ENCODE data around the gene DNAH14. TPM values are rescaled to one million over a fixed set of nuclear protein-coding genes. Genes with fewer than 3 reads are reported as not detected.
"Not testable (repeated sequence)": the region's sequence is repeated elsewhere in the genome, so short reads cannot be mapped to it uniquely, and the experiment has no call there.

DNAH14 gene
- total RNA-seq, 2 donors from 2014 or later, result 36.6 to 41.6 TPM

GRCh38 chr1:225159793-225160192, 230.3 kb downstream of the DNAH14 start:
- Histone ChIP-seq H3K27me3 (ENCODE audit: control insufficient read depth, insufficient read depth, low read length, poor library complexity, severe bottlenecking) (no peaks in the 10 kb centered on the region), H3K9me3 (ENCODE audit: control insufficient read depth, low read length) (peaks cover 4% of the 10 kb centered on the region), H3K36me3 (ENCODE audit: control insufficient read depth, insufficient read depth, low read length) (no peaks in the 10 kb centered on the region), H3K9ac (ENCODE audit: extremely low read depth, low read length, poor library complexity, severe bottlenecking) (no peak overlapping the region), H3K4me3 (ENCODE audit: low read length) (no peak overlapping the region), H3K27ac (ENCODE audit: low read depth, low read length) (no peak overlapping the region), H3K4me1 (ENCODE audit: control insufficient read depth, insufficient read depth, low read length) (no peaks in the 10 kb centered on the region)
- Mint-ChIP-seq H3K27ac (no peak overlapping the region), H3K27me3 (ENCODE audit: insufficient read depth) (no peaks in the 10 kb centered on the region), H3K36me3 (ENCODE audit: low read depth) (no peaks in the 10 kb centered on the region), H3K4me3 (no peak overlapping the region), H3K9me3 (no peaks in the 10 kb centered on the region), H3K4me1 (no peaks in the 10 kb centered on the region)
- no peak for DNase-seq
- TF ChIP-seq, protein P1, sequence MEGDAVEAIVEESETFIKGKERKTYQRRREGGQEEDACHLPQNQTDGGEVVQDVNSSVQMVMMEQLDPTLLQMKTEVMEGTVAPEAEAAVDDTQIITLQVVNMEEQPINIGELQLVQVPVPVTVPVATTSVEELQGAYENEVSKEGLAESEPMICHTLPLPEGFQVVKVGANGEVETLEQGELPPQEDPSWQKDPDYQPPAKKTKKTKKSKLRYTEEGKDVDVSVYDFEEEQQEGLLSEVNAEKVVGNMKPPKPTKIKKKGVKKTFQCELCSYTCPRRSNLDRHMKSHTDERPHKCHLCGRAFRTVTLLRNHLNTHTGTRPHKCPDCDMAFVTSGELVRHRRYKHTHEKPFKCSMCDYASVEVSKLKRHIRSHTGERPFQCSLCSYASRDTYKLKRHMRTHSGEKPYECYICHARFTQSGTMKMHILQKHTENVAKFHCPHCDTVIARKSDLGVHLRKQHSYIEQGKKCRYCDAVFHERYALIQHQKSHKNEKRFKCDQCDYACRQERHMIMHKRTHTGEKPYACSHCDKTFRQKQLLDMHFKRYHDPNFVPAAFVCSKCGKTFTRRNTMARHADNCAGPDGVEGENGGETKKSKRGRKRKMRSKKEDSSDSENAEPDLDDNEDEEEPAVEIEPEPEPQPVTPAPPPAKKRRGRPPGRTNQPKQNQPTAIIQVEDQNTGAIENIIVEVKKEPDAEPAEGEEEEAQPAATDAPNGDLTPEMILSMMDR (conservative IDR thresholded peaks at IDR 0.05), result no peak
- WGBS, 2 experiments (ENCODE audit: insufficient coverage in 1 of 2, insufficient read length in 1 of 2), result 82 to 100% methylated on average over 1 of the region's 1 CpG

- not testable (repeated sequence) for H3K4me1 ChIP-seq (ENCODE audit: control insufficient read depth, insufficient read depth, low read length); H3K4me1 Mint-ChIP-seq; H3K27ac ChIP-seq (ENCODE audit: low read depth, low read length); H3K27me3 Mint-ChIP-seq (ENCODE audit: insufficient read depth); H3K9ac ChIP-seq (ENCODE audit: extremely low read depth, low read length, poor library complexity, severe bottlenecking); H3K4me3 Mint-ChIP-seq; H3K36me3 Mint-ChIP-seq (ENCODE audit: low read depth); H3K27me3 ChIP-seq (ENCODE audit: control insufficient read depth, insufficient read depth, low read length, poor library complexity, severe bottlenecking); H3K36me3 ChIP-seq (ENCODE audit: control insufficient read depth, insufficient read depth, low read length); H3K4me3 ChIP-seq (ENCODE audit: low read length); H3K27ac Mint-ChIP-seq; DNase-seq
- H3K9me3 ChIP-seq (ENCODE audit: control insufficient read depth, low read length), result peaks cover 67% of the 10 kb centered on the region
- peaks cover 81% of the 10 kb centered on the region for H3K9me3 Mint-ChIP-seq
- WGBS, 2 experiments (ENCODE audit: insufficient coverage in 1 of 2, insufficient read length in 1 of 2), result 91 to 100% methylated on average over 3 of the region's 3 CpGs
These were observed 247.9 kb downstream of the DNAH14 start for GRCh38 chr1:225177409-225177808.

- H3K4me3 Mint-ChIP-seq, result no peak overlapping the region
- H3K27ac Mint-ChIP-seq, result no peak overlapping the region
- Histone ChIP-seq H3K9ac (ENCODE audit: extremely low read depth, low read length, poor library complexity, severe bottlenecking) (no peak overlapping the region), H3K36me3 (ENCODE audit: control insufficient read depth, insufficient read depth, low read length) (no peaks in the 10 kb centered on the region), H3K27me3 (ENCODE audit: control insufficient read depth, insufficient read depth, low read length, poor library complexity, severe bottlenecking) (no peaks in the 10 kb centered on the region), H3K4me1 (ENCODE audit: control insufficient read depth, insufficient read depth, low read length) (no peaks in the 10 kb centered on the region), H3K27ac (ENCODE audit: low read depth, low read length) (no peak overlapping the region), H3K4me3 (ENCODE audit: low read length) (no peak overlapping the region), H3K9me3 (ENCODE audit: control insufficient read depth, low read length) (peaks cover 63% of the 10 kb centered on the region)
- TF ChIP-seq, protein P1 (conservative IDR thresholded peaks at IDR 0.05), result no peak
- no peaks in the 10 kb centered on the region for H3K27me3 Mint-ChIP-seq (ENCODE audit: insufficient read depth)
- H3K9me3 Mint-ChIP-seq, result peaks cover 74% of the 10 kb centered on the region
- H3K36me3 Mint-ChIP-seq (ENCODE audit: low read depth), result peaks cover 10% of the 10 kb centered on the region
- no peaks in the 10 kb centered on the region for H3K4me1 Mint-ChIP-seq
- no peak for DNase-seq
These were observed 250.2 kb downstream of the DNAH14 start for GRCh38 chr1:225179686-225180085.

DNA sequence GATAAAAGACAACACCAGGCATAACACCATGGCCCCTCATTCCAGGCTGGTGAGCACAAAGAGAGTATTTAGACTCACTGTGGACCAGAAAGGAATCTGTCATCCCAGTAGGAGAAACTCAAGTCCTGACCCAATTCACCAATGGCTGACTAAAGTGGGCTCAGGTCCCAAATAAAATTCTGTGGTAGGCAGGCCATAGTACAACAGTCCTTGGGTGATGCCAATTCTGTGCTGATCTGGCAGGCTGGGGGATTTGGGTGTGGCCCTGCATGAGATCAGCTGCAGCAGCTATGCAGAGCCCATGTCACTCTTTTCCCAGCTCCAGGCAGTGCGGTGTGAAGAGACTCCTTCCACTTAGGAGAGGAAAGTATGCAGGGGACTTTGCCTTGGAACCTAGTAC, 253.2 kb downstream of the DNAH14 start:
- H3K27ac ChIP-seq (ENCODE audit: low read depth, low read length), result no peak overlapping the region

More for the DNA sequence above, 253.2 kb downstream of the DNAH14 start:
- H3K27me3 Mint-ChIP-seq (ENCODE audit: insufficient read depth), result no peaks in the 10 kb centered on the region
- no peak overlapping the region for H3K4me3 ChIP-seq (ENCODE audit: low read length)
- no peak overlapping the region for H3K9ac ChIP-seq (ENCODE audit: extremely low read depth, low read length, poor library complexity, severe bottlenecking)
- H3K9me3 Mint-ChIP-seq, result peaks cover 46% of the 10 kb centered on the region
- H3K36me3 Mint-ChIP-seq (ENCODE audit: low read depth), result peaks cover 4% of the 10 kb centered on the region
- DNase-seq, result no peak
- H3K4me3 Mint-ChIP-seq, result no peak overlapping the region
- H3K27ac Mint-ChIP-seq, result no peak overlapping the region
- 100% methylated on average over 1 of the region's 1 CpG; no CpG with 5 or more reads in 1 of the 2 experiments for WGBS, 2 experiments (ENCODE audit: insufficient coverage in 1 of 2, insufficient read length in 1 of 2)
- TF ChIP-seq, protein P1 (conservative IDR thresholded peaks at IDR 0.05), result no peak
- no peaks in the 10 kb centered on the region for H3K4me1 Mint-ChIP-seq
- no peaks in the 10 kb centered on the region for H3K36me3 ChIP-seq (ENCODE audit: control insufficient read depth, insufficient read depth, low read length)
- peaks cover 34% of the 10 kb centered on the region for H3K9me3 ChIP-seq (ENCODE audit: control insufficient read depth, low read length)
- no peaks in the 10 kb centered on the region for H3K27me3 ChIP-seq (ENCODE audit: control insufficient read depth, insufficient read depth, low read length, poor library complexity, severe bottlenecking)
- no peaks in the 10 kb centered on the region for H3K4me1 ChIP-seq (ENCODE audit: control insufficient read depth, insufficient read depth, low read length)
